Sigmoid colon (tissue), 4 donors: ENCODE data around the gene HMCN2.

Experiments
- POLR2A ChIP-seq, 2 donors: fragments of 450-650 bp; IDR thresholded peaks; one replicate each; pipeline ENCODE4 v1.6.1; 2016; ENCODE audit warnings: antibody characterized with exemption in 2 of 2, mild to moderate bottlenecking in 2 of 2, moderate library complexity in 2 of 2
- POLR2AphosphoS5 ChIP-seq, 4 donors: sonication (generic); formaldehyde crosslinking; IDR thresholded peaks; one replicate each; pipeline ENCODE4 v1.6.1; 2017; ENCODE audit warnings: antibody characterized with exemption in 4 of 4

- TF ChIP-seq POLR2AphosphoS5 (IDR thresholded peaks at IDR 0.05) (no peak), POLR2A (IDR thresholded peaks at IDR 0.05) (no peak)
Measured at GRCh38 chr9:130276955-130277354, 11.4 kb downstream of the HMCN2 start.
